ENCODE data around the gene STXBP5. TPM values are rescaled to one million over a fixed set of nuclear protein-coding genes. Genes with fewer than 3 reads are reported as not detected.

STXBP5 gene
- total and polyA plus RNA-seq, 2 experiments from 2014 or later = 4.9 to 49.9 TPM

- H3K4me2 ChIP-seq (ENCODE audit: unreplicated experiment) = no peak overlapping the region
- no peak overlapping the region for H2AFZ ChIP-seq
- no peaks in the 10 kb centered on the region for H3K9me3 ChIP-seq (ENCODE audit: low read depth)
- H4K20me1 ChIP-seq (ENCODE audit: insufficient read depth) = no peaks in the 10 kb centered on the region
- no peaks in the 10 kb centered on the region for H3F3A ChIP-seq (ENCODE audit: insufficient read depth)
- no peaks in the 10 kb centered on the region for H3K4me1 ChIP-seq (ENCODE audit: insufficient read depth)
- H3K27ac ChIP-seq = no peak overlapping the region
- in situ Hi-C loops (cut with MboI) = no loop called here
- no peaks in the 10 kb centered on the region for H3K9me2 ChIP-seq (ENCODE audit: insufficient read depth)
- H3K4me3 ChIP-seq = no peak overlapping the region
- no peak overlapping the region for H3K9ac ChIP-seq
- no peaks in the 10 kb centered on the region for H3K27me3 ChIP-seq (replicated peaks; ENCODE audit: insufficient read depth)
- H3K79me2 ChIP-seq (ENCODE audit: insufficient read depth) = no peaks in the 10 kb centered on the region
- 39 to 51% methylated on average over 9 of the region's 9 CpGs for WGBS, 2 experiments (ENCODE audit: low coverage in 1 of 2, low lambda C conversion rate in 2 of 2, missing lambda C conversion rate in 2 of 2)
- H3K36me3 ChIP-seq (ENCODE audit: low read depth) = no peaks in the 10 kb centered on the region
- DNase-seq = no peak
- TF ChIP-seq EZH2phosphoT487 (IDR thresholded peaks at IDR 0.05; ENCODE audit: insufficient read depth, low read depth) = no peak
- no peak for TF ChIP-seq EZH2 (IDR thresholded peaks at IDR 0.05; ENCODE audit: insufficient read depth, poor library complexity, severe bottlenecking)
Observed at GRCh38 chr6:147438758-147439528, 234.7 kb downstream of the STXBP5 start.

Small RNA genes lying within 50 kb of the gene (small RNA-seq; reads per million reads assigned to genes)
- gene AL355365.1 (ENCODE audit: low read depth, low replicate concordance) = not detected

Measured in GM23248 (cell line).